ENCODE results near the gene MRPL49.

DNA sequence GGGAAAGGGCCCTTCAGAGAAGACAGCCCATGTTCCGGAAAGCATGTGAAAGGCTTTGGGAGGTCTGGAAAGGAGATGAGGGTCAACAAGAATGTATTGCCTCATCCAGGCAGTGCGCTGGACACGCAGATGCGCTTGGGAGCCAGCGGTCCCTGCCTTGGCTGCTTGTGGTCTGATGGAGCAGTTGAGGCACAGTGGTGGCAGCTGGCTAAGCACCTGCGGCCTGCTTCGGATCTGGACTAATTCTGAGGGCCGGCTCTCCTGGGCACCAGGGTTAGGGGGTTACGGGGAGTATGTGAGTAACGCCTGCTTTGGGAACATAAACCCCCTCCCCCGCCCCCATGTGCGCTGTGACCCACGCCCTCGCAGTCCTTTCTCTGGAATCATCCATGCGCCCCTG is 15.0 kb upstream of the MRPL49 start:
- TF ChIP-seq POLR2AphosphoS5 (IDR thresholded peaks at IDR 0.05; ENCODE audit: insufficient read depth in 1 of 2, low read depth in 1 of 2) = no peak
- TF ChIP-seq, protein P1, sequence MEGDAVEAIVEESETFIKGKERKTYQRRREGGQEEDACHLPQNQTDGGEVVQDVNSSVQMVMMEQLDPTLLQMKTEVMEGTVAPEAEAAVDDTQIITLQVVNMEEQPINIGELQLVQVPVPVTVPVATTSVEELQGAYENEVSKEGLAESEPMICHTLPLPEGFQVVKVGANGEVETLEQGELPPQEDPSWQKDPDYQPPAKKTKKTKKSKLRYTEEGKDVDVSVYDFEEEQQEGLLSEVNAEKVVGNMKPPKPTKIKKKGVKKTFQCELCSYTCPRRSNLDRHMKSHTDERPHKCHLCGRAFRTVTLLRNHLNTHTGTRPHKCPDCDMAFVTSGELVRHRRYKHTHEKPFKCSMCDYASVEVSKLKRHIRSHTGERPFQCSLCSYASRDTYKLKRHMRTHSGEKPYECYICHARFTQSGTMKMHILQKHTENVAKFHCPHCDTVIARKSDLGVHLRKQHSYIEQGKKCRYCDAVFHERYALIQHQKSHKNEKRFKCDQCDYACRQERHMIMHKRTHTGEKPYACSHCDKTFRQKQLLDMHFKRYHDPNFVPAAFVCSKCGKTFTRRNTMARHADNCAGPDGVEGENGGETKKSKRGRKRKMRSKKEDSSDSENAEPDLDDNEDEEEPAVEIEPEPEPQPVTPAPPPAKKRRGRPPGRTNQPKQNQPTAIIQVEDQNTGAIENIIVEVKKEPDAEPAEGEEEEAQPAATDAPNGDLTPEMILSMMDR (IDR thresholded peaks at IDR 0.05) = no peak

All from vagina (tissue), 2 donors.